H4 (cell line): ENCODE measurements around the gene ADK. TPM values are rescaled to one million over a fixed set of nuclear protein-coding genes. Genes with fewer than 3 reads are reported as not detected.
"Not testable (repeated sequence)": the region's sequence is repeated elsewhere in the genome, so short reads cannot be mapped to it uniquely, and the experiment has no call there.

Experiments used
- DNase-seq: peaks from one replicate; pipeline ENCODE4 v3.0.0-alpha.2; 2015; ENCODE audit warnings: low spot score
- total RNA-seq: library from RNA; depleted of rRNA; stranded (reverse); fragments of >200 nt; shearing (Covaris generic); gene quantifications from 2 replicates; pipeline ENCODE4 v1.2.3, GENCODE V29; 2014

Gene ADK
- total RNA-seq, 1 experiment from 2014 or later, result 33.5 TPM

GRCh38 chr10:74544106-74544505 is 393.1 kb downstream of the ADK start:
- no peak for DNase-seq

DNA sequence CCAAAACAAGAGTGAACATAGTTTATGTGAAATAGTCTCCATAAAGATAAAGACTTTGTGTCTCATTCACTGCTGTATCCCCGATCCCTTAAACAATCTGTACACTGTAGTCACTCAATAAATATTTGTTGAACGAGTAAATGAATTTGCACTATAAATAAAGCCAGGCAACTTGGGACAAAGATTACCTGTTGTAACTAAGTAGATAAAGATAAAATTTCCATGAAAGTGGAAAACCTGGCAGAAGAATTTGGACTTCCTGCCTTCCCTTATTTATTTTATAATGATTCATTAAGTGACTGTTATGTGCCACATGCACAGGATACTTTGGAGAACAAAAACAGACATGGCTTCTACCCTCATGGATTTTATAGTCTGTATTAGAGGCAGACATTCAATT is 397.7 kb downstream of the ADK start:
- no peak for DNase-seq

GRCh38 chr10:74556072-74556705 is 405.2 kb downstream of the ADK start:
- no peak for DNase-seq

- DNase-seq, result no peak
Observed at GRCh38 chr10:74557098-74557497, 406.1 kb downstream of the ADK start.

DNA sequence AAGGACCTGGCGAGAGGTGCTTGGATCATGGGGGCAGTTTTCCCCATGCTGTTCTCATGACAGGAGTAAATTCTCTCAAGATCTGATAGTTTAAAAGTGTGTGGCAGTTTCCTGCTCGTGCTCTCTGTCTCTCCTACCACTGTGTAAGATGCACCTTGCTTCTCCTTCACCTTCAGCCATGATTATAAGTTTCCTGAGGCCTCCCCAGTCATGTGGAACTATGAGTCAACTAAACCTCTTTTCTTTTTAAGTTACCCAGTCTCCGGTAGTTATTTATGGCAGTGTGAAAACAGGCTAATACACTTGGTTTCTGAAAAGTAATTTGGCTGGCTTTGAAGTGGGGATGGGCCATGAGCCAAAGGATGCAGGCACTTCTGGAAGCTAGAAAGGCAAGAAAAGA is 407.4 kb downstream of the ADK start:
- no peak for DNase-seq

- DNase-seq, result no peak
Observed at GRCh38 chr10:74558897-74559296, 407.9 kb downstream of the ADK start.

DNA sequence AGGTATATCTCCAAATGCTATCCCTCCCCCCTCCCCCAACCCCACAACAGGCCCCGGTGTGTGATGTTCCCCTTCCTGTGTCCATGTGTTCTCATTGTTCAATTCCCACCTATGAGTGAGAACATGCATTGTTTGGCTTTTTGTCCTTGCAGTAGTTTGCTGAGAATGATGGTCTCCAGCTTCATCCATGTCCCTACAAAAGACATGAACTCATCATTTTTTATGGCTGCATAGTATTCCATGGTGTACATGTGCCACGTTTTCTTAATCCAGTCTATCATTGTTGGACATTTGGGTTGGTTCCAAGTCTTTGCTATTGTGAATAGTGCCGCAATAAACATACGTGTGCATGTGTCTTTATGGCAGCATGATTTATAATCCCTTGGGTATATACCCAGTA is 417.9 kb downstream of the ADK start:
- DNase-seq, result not testable (repeated sequence)

- DNase-seq, result not testable (repeated sequence)
Observed at GRCh38 chr10:74573497-74573896, 422.5 kb downstream of the ADK start.

DNA sequence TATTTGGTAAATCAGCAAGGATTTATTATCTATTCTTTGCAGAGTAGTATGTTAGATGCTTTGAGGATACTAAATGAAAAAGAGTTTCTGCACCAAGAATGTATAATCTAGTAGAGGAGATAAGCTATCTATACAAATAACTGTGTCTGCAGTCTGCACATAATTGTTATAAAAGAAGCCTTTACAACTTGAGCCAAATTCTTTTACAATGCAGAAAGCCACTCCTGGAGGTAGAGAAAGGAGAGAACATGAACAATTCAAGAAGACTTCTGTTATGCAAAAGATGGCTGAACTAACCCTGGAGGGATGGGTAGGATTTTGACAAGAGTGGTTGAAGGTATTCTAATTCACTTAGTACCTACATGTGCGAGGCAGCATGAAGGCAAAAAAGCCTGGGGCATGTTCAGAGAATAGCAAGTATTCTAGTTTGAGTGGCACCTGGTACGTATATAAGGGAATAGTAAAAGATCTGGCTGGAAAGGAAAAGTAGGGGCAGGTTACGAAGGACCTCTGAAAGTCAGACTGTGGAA is 424.2 kb downstream of the ADK start:
- no peak for DNase-seq

DNA sequence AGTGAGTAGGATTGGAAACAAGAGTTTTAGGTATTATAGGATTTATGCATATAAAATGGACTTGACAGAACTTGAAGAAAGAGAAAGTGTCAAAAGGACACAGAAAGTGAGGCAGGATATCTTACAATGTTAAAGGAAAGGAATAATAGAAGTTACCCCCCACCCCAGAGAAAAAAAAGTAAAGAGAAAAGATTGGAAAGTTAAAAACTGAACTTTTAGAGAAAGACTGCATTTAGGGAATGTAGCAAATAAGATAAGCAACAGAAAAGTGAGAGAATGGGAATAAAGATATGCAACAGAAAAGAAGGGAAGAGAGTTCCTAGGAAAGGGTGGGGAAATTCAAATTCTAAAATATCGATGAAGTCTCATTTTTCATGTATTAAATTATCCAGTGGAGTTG is 424.9 kb downstream of the ADK start:
- DNase-seq, result no peak

DNA sequence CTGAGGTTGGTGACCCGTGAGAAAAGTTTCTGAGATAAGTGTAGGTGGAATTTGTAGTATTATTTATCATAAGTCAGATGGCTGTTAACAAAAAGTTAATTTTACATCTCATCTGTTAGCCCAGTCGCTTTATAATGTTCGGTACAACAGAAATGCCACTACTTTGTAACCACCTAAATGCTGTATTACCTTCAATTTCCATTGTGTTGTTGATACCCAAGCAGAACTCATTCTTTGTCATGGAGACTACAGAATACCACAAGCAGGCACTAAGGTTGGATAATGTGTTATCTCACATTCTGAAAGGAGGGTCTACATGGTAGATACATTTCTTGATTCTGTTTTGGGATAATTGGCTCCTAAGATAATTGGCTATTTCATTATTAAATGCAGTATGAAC is 425.6 kb downstream of the ADK start:
- no peak for DNase-seq

DNA sequence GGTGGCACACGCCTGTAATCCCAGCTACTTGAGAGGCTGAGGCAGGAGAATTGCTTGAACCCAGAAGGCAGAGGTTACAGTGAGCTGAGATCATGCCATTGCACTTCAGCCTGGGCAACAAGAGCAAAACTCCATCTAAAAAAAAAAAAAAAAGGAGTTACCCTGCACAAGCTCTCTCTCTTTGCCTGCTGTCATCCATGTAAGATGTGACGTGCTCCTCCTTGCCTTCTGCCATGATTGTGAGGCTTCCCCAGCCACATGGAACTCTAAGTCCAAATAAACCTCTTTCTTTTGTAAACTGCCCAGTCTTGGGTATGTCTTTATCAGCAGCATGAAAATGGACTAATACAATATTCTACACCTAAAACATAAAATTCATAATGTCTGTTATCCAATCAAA is 429.4 kb downstream of the ADK start:
- not testable (repeated sequence) for DNase-seq

GRCh38 chr10:74582566-74582965 is 431.5 kb downstream of the ADK start:
- DNase-seq, result no peak

- peak; percentile 39 for DNase-seq
Observed at GRCh38 chr10:74585231-74586087, 434.4 kb downstream of the ADK start.

DNA sequence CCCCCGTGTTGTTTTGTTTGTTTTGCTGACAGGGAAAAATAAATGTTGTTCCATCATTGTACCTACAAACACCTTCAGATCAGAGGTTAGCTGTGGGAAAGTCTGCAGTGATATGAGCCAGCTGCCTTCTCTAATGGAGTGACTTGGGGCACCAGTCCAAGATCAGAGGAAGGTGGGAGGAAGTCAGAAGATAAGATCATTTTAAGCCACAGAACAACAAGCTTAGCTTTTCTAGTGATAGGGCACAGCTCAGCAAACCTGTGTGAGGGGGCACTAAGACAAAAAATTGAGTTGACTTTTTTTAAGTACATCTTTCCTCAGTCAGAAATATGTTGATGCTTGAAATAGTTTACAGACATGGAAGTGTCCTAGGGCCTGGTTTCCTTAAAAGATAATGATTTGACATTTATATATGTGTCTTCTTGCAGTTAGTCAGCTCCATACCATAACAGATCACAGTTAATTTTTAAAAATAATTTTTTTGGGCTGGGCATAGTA is 435.1 kb downstream of the ADK start:
- no peak for DNase-seq

GRCh38 chr10:74587109-74587854 is 436.3 kb downstream of the ADK start:
- DNase-seq, result no peak

DNA sequence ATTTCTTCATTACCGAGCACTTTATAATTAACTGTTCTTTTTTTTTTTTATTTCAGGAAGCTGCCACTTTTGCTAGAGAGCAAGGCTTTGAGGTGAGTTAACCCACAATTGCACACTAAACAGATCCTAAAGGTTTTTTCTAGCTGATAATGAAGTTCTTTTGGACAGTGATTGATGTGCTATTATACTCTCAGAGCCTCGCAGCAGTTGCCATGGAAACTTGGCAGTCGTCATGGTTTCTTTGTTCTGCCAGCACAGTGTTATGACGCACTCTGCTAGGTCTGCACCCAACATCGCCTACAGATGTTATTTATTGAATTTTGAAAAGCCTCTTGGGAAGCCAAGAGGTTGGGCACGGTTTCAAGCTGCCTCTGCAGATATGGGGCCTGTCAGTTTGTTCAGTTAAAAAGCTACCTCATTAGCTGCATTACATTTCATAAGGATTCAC is 438.2 kb downstream of the ADK start:
- peak; percentile 91 for DNase-seq

DNA sequence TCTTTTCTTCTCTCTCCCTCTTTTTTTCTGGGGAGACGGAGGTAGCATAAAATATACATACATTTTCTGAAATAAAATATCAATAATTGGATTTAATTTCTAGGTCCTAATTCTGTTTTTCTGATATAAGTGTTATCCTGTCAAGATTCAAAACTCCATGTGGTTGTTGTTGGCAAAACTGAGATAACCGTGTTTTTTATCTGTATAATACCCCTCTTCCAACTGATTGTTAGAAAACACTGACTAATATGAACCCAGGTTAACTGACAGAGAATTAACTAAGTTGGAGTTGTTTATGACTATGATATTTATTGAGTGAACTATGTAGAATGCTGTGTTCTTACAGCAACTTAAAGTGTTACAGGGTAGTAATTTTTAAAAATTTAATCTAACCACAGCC is 438.8 kb downstream of the ADK start:
- no peak for DNase-seq

GRCh38 chr10:74593470-74593869 is 442.4 kb downstream of the ADK start:
- DNase-seq, result peak; percentile 44

GRCh38 chr10:74596713-74597112 is 445.7 kb downstream of the ADK start:
- DNase-seq, result no peak

- no peak for DNase-seq
Observed at GRCh38 chr10:74598891-74599566, 448.0 kb downstream of the ADK start.

- no peak for DNase-seq
Observed at GRCh38 chr10:74599672-74600071, 448.7 kb downstream of the ADK start.
